AG04449 (cell line): ENCODE results near the gene OXCT2.

Source experiments
- CTCF ChIA-PET: fragments of 350-600 bp; formaldehyde crosslinking; extraction: SDS; loops from one replicate; lab custom pipeline; 2021; ENCODE audit warnings: antibody characterized with exemption; lab: Yijun Ruan, JAX
- POLR2A ChIA-PET: fragments of 400-600, 350-600 bp; formaldehyde crosslinking; extraction: SDS; loops from one replicate; lab custom pipeline; 2020; ENCODE audit warnings: antibody characterized with exemption, inconsistent platforms; lab: Yijun Ruan, JAX
- DNase-seq: peaks from one replicate; pipeline ENCODE4 v3.0.0-alpha.2; 2010; ENCODE audit warnings: low read depth, low spot score
- H3K4me3 ChIP-seq: 2 replicates; pipeline ENCODE4 v1.5.1; 2011; ENCODE audit warnings: low read depth, mild to moderate bottlenecking, control low read depth, low read length
- CTCF ChIP-seq: IDR thresholded peaks from one replicate; pipeline ENCODE4 v1.5.1; 2011; ENCODE audit warnings: mild to moderate bottlenecking, moderate library complexity, low read length, control low read depth, inconsistent platforms; ENCODE audit not compliant: insufficient read depth; ENCODE audit errors: missing control alignments

The OXCT2 gene

GRCh38 chr1:39721664-39722063, 49.5 kb downstream of the OXCT2 start:
- CTCF ChIA-PET: interaction anchor here (0.7 to 13.5 kb wide), 3 partner anchors 49 to 114 kb away, joined by 3 to 182 read pairs (median 4); no protein-coding TSS in a partner anchor
- TF ChIP-seq CTCF: no peak
- DNase-seq: no peak
- POLR2A ChIA-PET: no interaction called here
- no peak overlapping the region for H3K4me3 ChIP-seq

GRCh38 chr1:39720094-39720999, 50.8 kb downstream of the OXCT2 start:
- CTCF ChIA-PET: interaction anchor here (0.6 to 13.5 kb wide), 23 partner anchors 9 to 618 kb away, joined by 3 to 182 read pairs (median 4); partner anchors contain the start of gene NT5C1A
- TF ChIP-seq CTCF: peak; percentile 28
- H3K4me3 ChIP-seq: no peak overlapping the region
- DNase-seq: no peak
- POLR2A ChIA-PET: interaction anchor here (0.7 kb wide), 1 partner anchor 144 kb away, joined by 6 read pairs; no protein-coding TSS in a partner anchor
